SK-N-SH (cell line): ENCODE measurements around the gene PLGLB1. TPM values are rescaled to one million over a fixed set of nuclear protein-coding genes. Genes with fewer than 3 reads are reported as not detected.
"Not testable (repeated sequence)": the region's sequence is repeated elsewhere in the genome, so short reads cannot be mapped to it uniquely, and the experiment has no call there.

Experiments
- CTCF ChIA-PET: fragments of 300-600, 350-600 bp; formaldehyde crosslinking; extraction: SDS; loops from one replicate; lab custom pipeline; 2021; lab: Yijun Ruan, JAX
- POLR2A ChIA-PET: fragments of 350-600 bp; sonication (Branson Sonifier 250); formaldehyde crosslinking; extraction: SDS; loops from one replicate; lab custom pipeline; 2020; ENCODE audit warnings: antibody characterized with exemption, inconsistent platforms; lab: Yijun Ruan, JAX
- DNase-seq: peaks from one replicate; pipeline ENCODE4 v3.0.0; 2012
- H2AFZ ChIP-seq: fragments of 200-600 bp; sonication (generic); 2 replicates; pipeline ENCODE4 v1.8.1; 2016; ENCODE audit warnings: antibody characterized with exemption, mild to moderate bottlenecking, low read depth
- H3F3A ChIP-seq: fragments of 200-600 bp; sonication (generic); replicated peaks from 2 replicates; pipeline ENCODE3; 2016; ENCODE audit warnings: antibody characterized with exemption, mild to moderate bottlenecking; ENCODE audit not compliant: insufficient read depth
- H3K27ac ChIP-seq, 2 experiments: fragments of 200-500 bp in 1 of 2; fragments of 200-600 bp in 1 of 2; sonication (Bioruptor generic) in 1 of 2; sonication (generic), shearing (Covaris generic) in 1 of 2; 2 replicates each; pipeline versions ENCODE4 v1.5.1 to v1.6.1; 2014 to 2016; ENCODE audit warnings: low read depth in 2 of 2, inconsistent platforms in 1 of 2, low read length in 1 of 2, mild to moderate bottlenecking in 1 of 2, mixed read lengths in 1 of 2
- H3K27me3 ChIP-seq: fragments of 200-600 bp; sonication (generic), shearing (Covaris generic); 2 replicates; pipeline ENCODE4 v1.6.1; 2016; ENCODE audit warnings: mixed run types; ENCODE audit not compliant: insufficient read depth
- H3K36me3 ChIP-seq, 2 experiments: fragments of 200-500 bp in 1 of 2; fragments of 200-600 bp in 1 of 2; sonication (Bioruptor generic) in 1 of 2; sonication (generic) in 1 of 2; replicated peaks in 1 of 2; 2 replicates each; pipeline versions ENCODE3 to v1.5.1; 2014 to 2016; ENCODE audit warnings: low read length in 1 of 2, mild to moderate bottlenecking in 1 of 2; ENCODE audit not compliant: insufficient read depth in 2 of 2, control insufficient read depth in 1 of 2
- H3K4me1 ChIP-seq, 2 experiments: fragments of 200-500 bp in 1 of 2; fragments of 200-600 bp in 1 of 2; sonication (Bioruptor generic) in 1 of 2; sonication (generic), shearing (Covaris generic) in 1 of 2; 2 replicates each; pipeline versions ENCODE4 v1.5.1 to v1.6.1; 2014 to 2016; ENCODE audit warnings: low read depth in 1 of 2, low read length in 1 of 2, mixed run types in 1 of 2; ENCODE audit not compliant: insufficient read depth in 2 of 2, control insufficient read depth in 1 of 2
- H3K4me2 ChIP-seq: fragments of 200-600 bp; sonication (generic), shearing (Covaris generic); 2 replicates; pipeline ENCODE4 v1.6.1; 2017; ENCODE audit warnings: mixed run types
- H3K4me3 ChIP-seq, 2 experiments: fragments of 200-500 bp in 1 of 2; fragments of 200-600 bp in 1 of 2; sonication (Bioruptor generic) in 1 of 2; sonication (generic), shearing (Covaris generic) in 1 of 2; 2 replicates each; pipeline versions ENCODE4 v1.5.1 to v1.8.1; 2014 to 2016; ENCODE audit warnings: low read depth in 2 of 2, inconsistent platforms in 1 of 2, low read length in 1 of 2, mild to moderate bottlenecking in 1 of 2, mixed read lengths in 1 of 2, moderate library complexity in 1 of 2
- H3K79me2 ChIP-seq: fragments of 200-600 bp; sonication (generic); 2 replicates; pipeline ENCODE4 v1.8.1; 2017; ENCODE audit warnings: mild to moderate bottlenecking; ENCODE audit not compliant: insufficient read depth
- H3K9ac ChIP-seq: fragments of 200-600 bp; sonication (generic); 2 replicates; pipeline ENCODE4 v1.6.1; 2017; ENCODE audit warnings: mixed run types
- H3K9me2 ChIP-seq: fragments of 200-600 bp; sonication (generic); 2 replicates; pipeline ENCODE4 v1.6.1; 2017; ENCODE audit warnings: mixed run types
- H3K9me3 ChIP-seq: fragments of 200-600 bp; sonication (generic); 2 replicates; pipeline ENCODE4 v1.6.1; 2017; ENCODE audit warnings: mixed run types, mild to moderate bottlenecking, moderate library complexity
- H4K20me1 ChIP-seq: fragments of 200-600 bp; sonication (generic); 2 replicates; pipeline ENCODE4 v1.6.1; 2017; ENCODE audit warnings: mild to moderate bottlenecking, mixed run types; ENCODE audit not compliant: insufficient read depth
- WGBS: methylation state at CpG from one replicate; pipeline ENCODE4 v1.1.6; 2017; ENCODE audit warnings: low lambda C conversion rate; 5-methylcytosine and 5-hydroxymethylcytosine counted together
- polyA plus RNA-seq, 3 experiments: library from polyadenylated mRNA; depleted of rRNA; stranded (reverse); fragments of >200 nt; gene quantifications; 2 replicates each; pipeline ENCODE4 v1.2.3, GENCODE V29; 2012

Gene PLGLB1
- polyA plus RNA-seq, 1 of the 3 experiments (the other 2 are of a cell fraction) = 0.46 TPM

DNA sequence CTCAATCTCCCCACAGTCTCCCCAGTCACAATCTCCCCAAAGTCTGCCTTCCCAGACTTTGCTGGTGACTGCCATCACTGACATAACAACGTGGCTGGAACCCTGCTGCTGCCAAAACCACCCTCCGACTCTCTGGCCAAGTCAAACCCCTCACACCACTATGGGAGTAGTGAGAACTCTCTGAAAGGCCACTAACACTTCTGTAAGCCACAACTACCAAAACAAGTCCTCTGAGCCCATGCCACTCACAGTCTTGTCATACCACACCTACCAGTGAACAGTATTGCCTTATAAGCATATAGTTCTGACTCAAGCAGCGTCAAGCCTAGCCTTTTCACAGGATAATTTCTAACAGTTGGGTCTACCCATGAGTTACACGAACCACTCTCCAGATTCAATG, 32.7 kb upstream of the PLGLB1 start:
- H3K27ac ChIP-seq, H3K9me2 ChIP-seq, H2AFZ ChIP-seq, POLR2A ChIA-PET, H3K36me3 ChIP-seq, H3K4me2 ChIP-seq, H4K20me1 ChIP-seq, H3K9ac ChIP-seq, CTCF ChIA-PET, H3F3A ChIP-seq, H3K79me2 ChIP-seq, H3K4me1 ChIP-seq, H3K9me3 ChIP-seq, DNase-seq, H3K27me3 ChIP-seq, H3K4me3 ChIP-seq: not testable (repeated sequence)
- 85% methylated on average over 2 of the region's 4 CpGs for whole genome bisulfite sequencing

DNA sequence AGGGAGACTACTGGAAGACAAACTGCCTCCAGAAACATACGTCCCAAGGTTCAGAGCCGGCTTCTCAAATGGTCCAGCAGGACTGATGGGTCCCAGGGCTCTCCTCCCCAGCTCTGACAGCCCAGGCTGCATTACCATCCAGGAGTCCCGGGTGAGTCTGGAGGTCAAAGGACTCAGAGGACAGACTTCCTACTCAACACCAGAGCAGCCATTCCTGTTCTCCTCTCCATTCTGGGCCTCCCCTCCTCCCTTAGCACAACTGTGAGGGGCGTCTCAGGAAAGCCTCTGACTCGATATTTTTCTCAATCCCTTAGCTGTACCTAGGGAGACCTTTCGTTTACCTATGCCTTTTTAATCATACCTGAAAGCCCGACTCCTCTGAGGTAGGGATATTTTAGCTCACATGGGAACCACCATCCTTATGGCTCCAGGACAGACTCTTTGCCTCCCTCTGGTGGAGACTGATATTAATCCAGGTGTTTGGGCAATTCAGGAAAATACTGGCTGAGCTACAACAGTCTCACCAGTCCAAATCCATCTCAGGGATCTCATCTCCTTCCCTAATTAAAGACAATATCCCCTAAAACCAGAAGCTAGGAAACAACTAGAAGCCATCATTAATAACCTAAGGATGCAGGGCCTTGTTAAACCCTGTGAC, 19.8 kb upstream of the PLGLB1 start:
- H3K4me3 ChIP-seq, H4K20me1 ChIP-seq, CTCF ChIA-PET, POLR2A ChIA-PET, H3K4me2 ChIP-seq, H3F3A ChIP-seq, H2AFZ ChIP-seq, H3K9ac ChIP-seq, H3K27me3 ChIP-seq, H3K9me2 ChIP-seq, DNase-seq, H3K79me2 ChIP-seq, H3K36me3 ChIP-seq, H3K4me1 ChIP-seq, H3K9me3 ChIP-seq, H3K27ac ChIP-seq: not testable (repeated sequence)
- WGBS = no CpG with 5 or more reads among the region's 7 CpGs

GRCh38 chr2:87028607-87029006, 7.0 kb upstream of the PLGLB1 start:
- DNase-seq, H3K36me3 ChIP-seq, H3K4me3 ChIP-seq, H3F3A ChIP-seq, CTCF ChIA-PET, H3K27me3 ChIP-seq, H3K79me2 ChIP-seq, H3K9ac ChIP-seq, POLR2A ChIA-PET, H3K4me1 ChIP-seq, H2AFZ ChIP-seq, H3K9me2 ChIP-seq, H3K27ac ChIP-seq, H3K4me2 ChIP-seq, H3K9me3 ChIP-seq, H4K20me1 ChIP-seq: not testable (repeated sequence)

GRCh38 chr2:87026816-87027215, 5.2 kb upstream of the PLGLB1 start:
- H3K9me3 ChIP-seq, H4K20me1 ChIP-seq, H3K9ac ChIP-seq, H2AFZ ChIP-seq, H3K4me3 ChIP-seq, H3K4me1 ChIP-seq, H3K9me2 ChIP-seq, H3K4me2 ChIP-seq, CTCF ChIA-PET, H3K36me3 ChIP-seq, DNase-seq, H3K79me2 ChIP-seq, POLR2A ChIA-PET, H3F3A ChIP-seq, H3K27me3 ChIP-seq, H3K27ac ChIP-seq: not testable (repeated sequence)
- whole genome bisulfite sequencing = no CpG with 5 or more reads among the region's 1 CpG

DNA sequence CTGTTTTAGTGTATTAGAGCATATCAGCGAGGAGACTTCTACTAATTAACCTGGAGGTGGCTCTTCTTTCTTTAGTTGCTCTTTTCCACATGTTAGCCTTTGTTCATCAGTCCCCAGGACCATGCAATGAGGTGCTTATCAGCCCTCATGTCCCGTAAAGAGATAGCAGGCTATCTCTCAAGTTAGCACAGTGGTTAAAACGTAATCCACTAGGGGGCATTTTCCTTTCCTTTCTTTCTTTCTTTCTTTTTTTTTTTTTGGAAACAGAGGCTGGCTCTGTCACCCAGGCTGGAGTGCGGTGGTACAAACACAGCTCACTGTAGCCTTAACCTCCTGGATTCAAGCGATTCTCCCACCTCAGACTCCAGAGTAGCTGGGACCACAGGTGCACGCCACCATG, 4.3 kb upstream of the PLGLB1 start:
- H3K9ac ChIP-seq, CTCF ChIA-PET, POLR2A ChIA-PET, H3K36me3 ChIP-seq, H2AFZ ChIP-seq, H4K20me1 ChIP-seq, H3K79me2 ChIP-seq, H3K4me2 ChIP-seq, H3K4me1 ChIP-seq, H3K9me3 ChIP-seq, H3K4me3 ChIP-seq, DNase-seq, H3K27ac ChIP-seq, H3K9me2 ChIP-seq, H3K27me3 ChIP-seq, H3F3A ChIP-seq: not testable (repeated sequence)
- 93% methylated on average over 4 of the region's 6 CpGs for WGBS

- H3F3A ChIP-seq, H2AFZ ChIP-seq, H3K27me3 ChIP-seq, H3K4me2 ChIP-seq, H3K79me2 ChIP-seq, H4K20me1 ChIP-seq, H3K4me1 ChIP-seq, POLR2A ChIA-PET, H3K4me3 ChIP-seq, H3K9me3 ChIP-seq, CTCF ChIA-PET, DNase-seq, H3K9ac ChIP-seq, H3K36me3 ChIP-seq, H3K9me2 ChIP-seq, H3K27ac ChIP-seq: not testable (repeated sequence)
- WGBS = 89% methylated on average over 5 of the region's 8 CpGs
Observed at GRCh38 chr2:87023988-87024615, 2.5 kb upstream of the PLGLB1 start.
